Upper lobe of left lung (tissue), 6 donors: ENCODE results near the gene SP3. TPM values are rescaled to one million over a fixed set of nuclear protein-coding genes. Genes with fewer than 3 reads are reported as not detected.
"Not testable (repeated sequence)": the region's sequence is repeated elsewhere in the genome, so short reads cannot be mapped to it uniquely, and the experiment has no call there.

Source experiments
- ATAC-seq, 2 donors: fragments of 200-7000 bp; cut with Tn5 transposase; one replicate each; pipeline ENCODE4 v1.9.1; 2022; ENCODE audit warnings: mild to moderate bottlenecking in 2 of 2, moderate library complexity in 2 of 2; ENCODE audit not compliant: low FRiP score in 2 of 2
- DNase-seq, 2 donors: peaks; one replicate each; pipeline ENCODE4 v3.0.0-alpha.2; 2019 to 2020
- H3K27ac ChIP-seq, 4 donors: fragments of 200-600 bp; sonication (generic); one replicate each; pipeline ENCODE4 v1.5.1; 2016 to 2019
- H3K27me3 ChIP-seq, 4 donors: fragments of 200-600 bp; sonication (generic); one replicate each; pipeline ENCODE4 v1.5.1; 2017 to 2019
- H3K36me3 ChIP-seq, 4 donors: fragments of 200-600 bp; sonication (generic); one replicate each; pipeline ENCODE4 v1.5.1; 2016 to 2019
- H3K4me1 ChIP-seq, 4 donors: fragments of 200-600 bp; sonication (generic); one replicate each; pipeline ENCODE4 v1.5.1; 2018 to 2019
- H3K4me3 ChIP-seq, 4 donors: fragments of 200-600 bp; sonication (generic); one replicate each; pipeline ENCODE4 v1.5.1; 2017 to 2019; ENCODE audit warnings: mild to moderate bottlenecking in 2 of 4, moderate library complexity in 1 of 4
- H3K9me3 ChIP-seq, 4 donors: fragments of 200-600 bp; sonication (generic); one replicate each; pipeline ENCODE4 v1.5.1; 2018 to 2019
- EP300 ChIP-seq, 4 donors: sonication (generic); formaldehyde crosslinking; IDR thresholded peaks; one replicate each; pipeline ENCODE4 v1.5.1; 2017; ENCODE audit warnings: antibody characterized with exemption in 4 of 4, control low read depth in 2 of 4
- POLR2A ChIP-seq, 4 donors: fragments of 450-650 bp; IDR thresholded peaks; one replicate each; pipeline ENCODE4 v1.5.1; 2016 to 2017; ENCODE audit warnings: antibody characterized with exemption in 4 of 4, mild to moderate bottlenecking in 2 of 4
- POLR2AphosphoS5 ChIP-seq, 2 donors: sonication (generic); formaldehyde crosslinking; IDR thresholded peaks; one replicate each; pipeline ENCODE4 v1.5.1; 2017; ENCODE audit warnings: antibody characterized with exemption in 2 of 2
- WGBS, 2 donors: methylation state at CpG; one replicate each; pipeline ENCODE4 v1.1.5; 2017 to 2018; 5-methylcytosine and 5-hydroxymethylcytosine counted together
- total RNA-seq, 6 donors: library from RNA; depleted of rRNA in 4 of 6; stranded (reverse); fragments of >200 nt in 4 of 6; gene quantifications; one replicate each; pipeline versions ENCODE4 v1.1.0 to v1.2.1, GENCODE V29; 2016 to 2021
- TF ChIP-seq, protein P1 (sequence below), 6 experiments: fragments of 450-650 bp in 4 of 6; fragments of 200-600 bp in 2 of 6; sonication (generic) in 2 of 6; IDR thresholded peaks; one replicate each; pipeline ENCODE4 v1.5.1; 2016 to 2019; ENCODE audit warnings: antibody characterized with exemption in 6 of 6
- donor health status: DM: no; HTN: no; CAD: no; lungs with moderate emphysema.
- donor health status: DM: no; HTN: yes; CAD: no; lungs with severe emphysema.

Gene SP3
- total RNA-seq, 6 donors from 2014 or later: 37.0 to 139 (median 77.0) TPM

DNA sequence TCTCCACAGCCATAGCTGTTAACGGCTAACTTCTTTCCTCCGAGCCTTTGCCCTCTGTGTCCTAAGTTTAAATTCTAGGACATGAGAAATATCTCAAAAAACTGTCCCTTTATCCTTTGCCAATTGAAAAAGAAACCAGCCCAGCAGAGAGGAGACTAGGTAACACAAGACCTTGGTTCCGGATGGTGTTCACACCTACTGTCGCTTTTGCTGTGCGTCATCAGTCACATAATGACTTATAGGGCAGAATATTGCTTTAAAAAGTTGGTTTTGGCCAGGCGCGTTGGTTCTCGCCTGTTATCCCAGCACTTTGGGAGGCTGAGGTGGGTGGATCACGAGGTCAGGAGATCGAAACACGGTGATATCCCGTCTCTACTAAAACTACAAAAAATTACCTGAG lies 66.2 kb downstream of the SP3 start:
- 88 to 95% methylated on average over 12 of the region's 12 CpGs for WGBS, 2 donors
- TF ChIP-seq POLR2A (IDR thresholded peaks at IDR 0.05) (no peak), POLR2AphosphoS5 (IDR thresholded peaks at IDR 0.05) (no peak), EP300 (IDR thresholded peaks at IDR 0.05) (no peak)
- TF ChIP-seq, protein P1, sequence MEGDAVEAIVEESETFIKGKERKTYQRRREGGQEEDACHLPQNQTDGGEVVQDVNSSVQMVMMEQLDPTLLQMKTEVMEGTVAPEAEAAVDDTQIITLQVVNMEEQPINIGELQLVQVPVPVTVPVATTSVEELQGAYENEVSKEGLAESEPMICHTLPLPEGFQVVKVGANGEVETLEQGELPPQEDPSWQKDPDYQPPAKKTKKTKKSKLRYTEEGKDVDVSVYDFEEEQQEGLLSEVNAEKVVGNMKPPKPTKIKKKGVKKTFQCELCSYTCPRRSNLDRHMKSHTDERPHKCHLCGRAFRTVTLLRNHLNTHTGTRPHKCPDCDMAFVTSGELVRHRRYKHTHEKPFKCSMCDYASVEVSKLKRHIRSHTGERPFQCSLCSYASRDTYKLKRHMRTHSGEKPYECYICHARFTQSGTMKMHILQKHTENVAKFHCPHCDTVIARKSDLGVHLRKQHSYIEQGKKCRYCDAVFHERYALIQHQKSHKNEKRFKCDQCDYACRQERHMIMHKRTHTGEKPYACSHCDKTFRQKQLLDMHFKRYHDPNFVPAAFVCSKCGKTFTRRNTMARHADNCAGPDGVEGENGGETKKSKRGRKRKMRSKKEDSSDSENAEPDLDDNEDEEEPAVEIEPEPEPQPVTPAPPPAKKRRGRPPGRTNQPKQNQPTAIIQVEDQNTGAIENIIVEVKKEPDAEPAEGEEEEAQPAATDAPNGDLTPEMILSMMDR (IDR thresholded peaks at IDR 0.05): no peak
- H3K4me3 ChIP-seq: no peak overlapping the region

DNA sequence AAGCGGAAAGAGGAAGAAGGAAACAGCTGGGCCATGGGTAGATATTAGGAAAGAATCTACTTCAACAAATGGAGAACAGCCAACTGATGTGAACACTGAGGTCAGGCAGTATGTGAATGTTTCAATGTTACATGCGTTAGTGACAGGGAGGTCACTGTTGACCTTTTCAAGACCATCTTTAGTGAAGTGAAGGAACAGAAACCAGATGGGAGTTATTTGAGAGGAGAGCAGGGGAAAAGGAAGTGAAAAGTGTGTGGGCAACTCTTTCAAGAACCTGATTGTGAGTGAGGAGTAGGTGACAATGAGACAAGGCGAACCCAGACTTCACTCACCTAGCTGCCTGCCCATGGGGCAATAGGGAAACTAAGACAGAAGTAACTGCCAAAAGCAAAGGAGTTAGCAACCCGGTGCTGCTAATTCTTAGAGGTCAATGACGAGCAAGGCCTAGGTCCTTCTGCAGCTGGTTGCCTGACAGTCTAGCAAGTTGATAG lies 67.0 kb downstream of the SP3 start:
- no peaks in the 10 kb centered on the region for H3K36me3 ChIP-seq
- no peak overlapping the region for H3K4me3 ChIP-seq
- TF ChIP-seq POLR2A (IDR thresholded peaks at IDR 0.05): no peak
- TF ChIP-seq EP300 (IDR thresholded peaks at IDR 0.05): no peak
- TF ChIP-seq POLR2AphosphoS5 (IDR thresholded peaks at IDR 0.05): no peak
- no peaks in the 10 kb centered on the region for H3K27me3 ChIP-seq
- DNase-seq (no peak), ATAC-seq (peak in 1 of 2 donors; percentile 47)
- H3K27ac ChIP-seq: no peak overlapping the region
- peaks cover 0 to 8% (median 5%) of the 10 kb centered on the region in 4 donors for H3K4me1 ChIP-seq
- no peaks in the 10 kb centered on the region for H3K9me3 ChIP-seq
- WGBS, 2 donors: 57 to 59% methylated on average over 5 of the region's 5 CpGs

More for the DNA sequence above, 66.2 kb downstream of the SP3 start:
- Histone ChIP-seq H3K9me3 (no peaks in the 10 kb centered on the region), H3K36me3 (peaks cover 0 to 3% (median 0%) of the 10 kb centered on the region in 4 donors), H3K4me1 (peaks cover 0 to 8% (median 5%) of the 10 kb centered on the region in 4 donors), H3K27ac (no peak overlapping the region), H3K27me3 (no peaks in the 10 kb centered on the region)
- ATAC-seq (no peak), DNase-seq (no peak)

DNA sequence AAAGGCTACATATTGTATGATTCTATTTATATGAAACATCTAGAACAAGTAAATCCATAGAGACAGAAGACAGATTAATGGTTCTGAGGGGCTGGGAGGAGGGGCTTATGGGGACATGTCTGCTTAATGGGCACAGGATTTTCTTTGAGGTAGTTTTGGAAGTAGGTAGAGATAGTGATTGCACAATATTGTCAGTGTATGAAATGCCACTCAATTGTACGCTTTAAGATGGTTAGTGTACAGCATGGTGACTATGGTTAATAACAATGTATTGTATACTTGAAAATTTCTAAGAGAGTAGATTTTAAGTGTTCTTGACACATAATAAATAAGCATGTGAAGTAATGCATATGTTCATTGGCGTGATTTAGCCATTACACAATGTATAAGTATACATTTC lies 68.4 kb downstream of the SP3 start:
- DNase-seq: no peak
- Histone ChIP-seq H3K27ac (no peak overlapping the region), H3K4me3 (no peak overlapping the region), H3K36me3 (no peaks in the 10 kb centered on the region), H3K9me3 (no peaks in the 10 kb centered on the region), H3K4me1 (peaks cover 0 to 8% (median 5%) of the 10 kb centered on the region in 4 donors), H3K27me3 (no peaks in the 10 kb centered on the region)
- WGBS, 2 donors: 89 to 92% methylated on average over 2 of the region's 2 CpGs
- TF ChIP-seq, protein P1 (IDR thresholded peaks at IDR 0.05): no peak
- no peak for TF ChIP-seq POLR2A (IDR thresholded peaks at IDR 0.05)
- TF ChIP-seq EP300 (IDR thresholded peaks at IDR 0.05): no peak
- no peak for TF ChIP-seq POLR2AphosphoS5 (IDR thresholded peaks at IDR 0.05)
- no peak for ATAC-seq

DNA sequence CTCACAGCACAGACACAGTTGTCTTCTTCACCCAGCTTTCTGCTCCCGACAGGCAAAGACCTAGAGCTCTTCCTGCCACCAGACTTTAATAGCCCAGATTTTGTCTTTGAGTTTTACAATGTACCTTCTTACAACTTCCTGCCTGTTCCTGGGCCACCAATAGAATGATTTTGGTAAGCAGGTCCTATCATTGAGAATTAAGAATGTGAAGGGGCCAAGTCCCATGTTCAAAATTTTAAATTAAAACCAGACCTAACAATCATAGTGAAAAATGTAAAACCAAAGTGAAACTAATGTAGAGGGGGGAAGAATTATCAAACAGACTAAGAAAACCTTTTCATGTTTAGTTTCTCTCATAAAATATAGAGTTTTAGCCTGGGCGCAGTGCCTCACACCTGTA lies 72.8 kb downstream of the SP3 start:
- WGBS, 2 donors: 73 to 95% methylated on average over 2 of the region's 2 CpGs
- DNase-seq: no peak
- no peak overlapping the region for H3K27ac ChIP-seq

DNA sequence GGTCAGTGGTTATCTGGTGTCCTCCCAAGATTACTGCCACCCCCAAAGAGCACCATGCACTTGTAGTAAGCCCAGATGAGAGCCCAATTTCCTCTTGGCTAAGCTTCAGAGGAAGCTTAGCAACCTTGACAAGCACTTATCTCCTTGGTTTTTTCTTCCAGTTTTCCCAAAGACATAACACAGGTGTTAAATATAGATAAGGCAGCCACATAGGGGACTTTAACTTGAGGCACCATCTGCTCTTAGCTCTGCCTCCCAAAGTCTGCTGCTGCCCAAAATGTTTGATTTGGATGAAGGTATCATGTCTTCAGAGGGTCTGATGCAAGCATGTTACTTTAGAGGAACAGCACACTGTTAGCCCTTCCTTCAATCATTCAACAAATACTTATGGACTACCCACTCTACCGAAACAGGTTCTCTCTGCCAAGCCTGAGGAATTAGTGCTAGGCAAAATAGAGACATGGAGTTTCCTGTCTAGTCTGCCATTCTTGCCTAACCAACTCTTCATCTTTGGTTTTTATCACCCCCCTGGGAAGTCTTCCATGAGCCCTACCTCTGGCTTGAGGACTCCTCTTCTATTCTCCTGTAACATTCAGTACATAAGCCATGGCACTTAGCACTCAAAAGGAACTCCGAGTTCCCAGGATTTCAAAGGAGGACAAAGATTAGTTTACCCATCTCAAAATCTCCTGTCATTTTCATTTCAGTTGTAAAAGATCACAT lies 73.7 kb downstream of the SP3 start:
- Histone ChIP-seq H3K27me3 (no peaks in the 10 kb centered on the region), H3K36me3 (no peaks in the 10 kb centered on the region), H3K9me3 (peaks cover 0 to 13% (median 6%) of the 10 kb centered on the region in 4 donors), H3K4me1 (no peaks in the 10 kb centered on the region), H3K27ac (no peak overlapping the region), H3K4me3 (no peak overlapping the region)
- ATAC-seq (no peak), DNase-seq (no peak)
- TF ChIP-seq EP300 (IDR thresholded peaks at IDR 0.05) (no peak), POLR2AphosphoS5 (IDR thresholded peaks at IDR 0.05) (no peak), POLR2A (IDR thresholded peaks at IDR 0.05) (no peak)
- TF ChIP-seq, protein P1 (IDR thresholded peaks at IDR 0.05): no peak
- 81 to 92% methylated on average over 2 of the region's 2 CpGs for WGBS, 2 donors

More for the DNA sequence above, 72.8 kb downstream of the SP3 start:
- Histone ChIP-seq H3K27me3 (no peaks in the 10 kb centered on the region), H3K36me3 (no peaks in the 10 kb centered on the region), H3K4me1 (no peaks in the 10 kb centered on the region), H3K4me3 (no peak overlapping the region), H3K9me3 (peaks cover 0 to 13% (median 6%) of the 10 kb centered on the region in 4 donors)
- ATAC-seq: no peak
- TF ChIP-seq, protein P1 (IDR thresholded peaks at IDR 0.05): no peak
- no peak for TF ChIP-seq POLR2A (IDR thresholded peaks at IDR 0.05)
- no peak for TF ChIP-seq EP300 (IDR thresholded peaks at IDR 0.05)
- no peak for TF ChIP-seq POLR2AphosphoS5 (IDR thresholded peaks at IDR 0.05)

DNA sequence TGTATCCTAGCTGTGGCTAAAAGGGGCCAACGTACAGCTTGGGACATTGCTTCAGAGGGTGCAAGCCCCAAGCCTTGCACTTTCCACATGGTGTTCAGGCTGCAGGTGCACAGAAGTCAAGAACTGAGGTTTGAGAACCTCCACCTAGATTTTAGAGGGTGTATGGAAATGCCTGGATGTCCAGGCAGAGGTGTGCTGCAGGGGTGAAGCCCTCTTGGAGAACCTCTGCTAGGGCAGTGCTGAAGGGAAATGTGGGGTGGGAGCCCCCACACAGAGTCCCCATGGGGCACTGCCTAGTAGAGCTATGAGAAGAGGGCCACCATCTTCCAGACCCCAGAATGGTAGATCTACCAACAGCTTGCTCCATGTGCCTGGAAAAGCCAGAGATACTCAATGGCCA lies 75.7 kb downstream of the SP3 start:
- not testable (repeated sequence) for H3K36me3 ChIP-seq, H3K4me1 ChIP-seq, ATAC-seq, H3K27ac ChIP-seq, H3K4me3 ChIP-seq, DNase-seq, H3K27me3 ChIP-seq
- 94 to 100% methylated on average over 1 of the region's 1 CpG for WGBS, 2 donors
- H3K9me3 ChIP-seq: peaks cover 0 to 13% (median 6%) of the 10 kb centered on the region in 4 donors
